ENCODE data around the gene GRID2.

The GRID2 gene

GRCh38 chr4:93182722-93183121 is 879.0 kb downstream of the GRID2 start:
- Histone ChIP-seq H3K4me1 (no peaks in the 10 kb centered on the region), H3K36me3 (no peaks in the 10 kb centered on the region), H3K4me3 (ENCODE audit: low read depth, low read length) (no peak overlapping the region), H3K27me3 (no peaks in the 10 kb centered on the region), H3K9me3 (no peaks in the 10 kb centered on the region)
- TF ChIP-seq, protein P1, sequence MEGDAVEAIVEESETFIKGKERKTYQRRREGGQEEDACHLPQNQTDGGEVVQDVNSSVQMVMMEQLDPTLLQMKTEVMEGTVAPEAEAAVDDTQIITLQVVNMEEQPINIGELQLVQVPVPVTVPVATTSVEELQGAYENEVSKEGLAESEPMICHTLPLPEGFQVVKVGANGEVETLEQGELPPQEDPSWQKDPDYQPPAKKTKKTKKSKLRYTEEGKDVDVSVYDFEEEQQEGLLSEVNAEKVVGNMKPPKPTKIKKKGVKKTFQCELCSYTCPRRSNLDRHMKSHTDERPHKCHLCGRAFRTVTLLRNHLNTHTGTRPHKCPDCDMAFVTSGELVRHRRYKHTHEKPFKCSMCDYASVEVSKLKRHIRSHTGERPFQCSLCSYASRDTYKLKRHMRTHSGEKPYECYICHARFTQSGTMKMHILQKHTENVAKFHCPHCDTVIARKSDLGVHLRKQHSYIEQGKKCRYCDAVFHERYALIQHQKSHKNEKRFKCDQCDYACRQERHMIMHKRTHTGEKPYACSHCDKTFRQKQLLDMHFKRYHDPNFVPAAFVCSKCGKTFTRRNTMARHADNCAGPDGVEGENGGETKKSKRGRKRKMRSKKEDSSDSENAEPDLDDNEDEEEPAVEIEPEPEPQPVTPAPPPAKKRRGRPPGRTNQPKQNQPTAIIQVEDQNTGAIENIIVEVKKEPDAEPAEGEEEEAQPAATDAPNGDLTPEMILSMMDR (IDR thresholded peaks at IDR 0.05; ENCODE audit: low read depth, low read length), result no peak
- no peak for DNase-seq

- Histone ChIP-seq H3K36me3 (no peaks in the 10 kb centered on the region), H3K4me3 (ENCODE audit: low read depth, low read length) (no peak overlapping the region), H3K4me1 (no peaks in the 10 kb centered on the region), H3K9me3 (no peaks in the 10 kb centered on the region), H3K27me3 (no peaks in the 10 kb centered on the region)
- TF ChIP-seq, protein P1 (IDR thresholded peaks at IDR 0.05; ENCODE audit: low read depth, low read length), result no peak
- DNase-seq, result no peak
Measured at GRCh38 chr4:93183576-93183975, 879.8 kb downstream of the GRID2 start.

GRCh38 chr4:93184053-93184452 is 880.3 kb downstream of the GRID2 start:
- Histone ChIP-seq H3K4me1 (no peaks in the 10 kb centered on the region), H3K4me3 (ENCODE audit: low read depth, low read length) (no peak overlapping the region), H3K27me3 (no peaks in the 10 kb centered on the region), H3K9me3 (no peaks in the 10 kb centered on the region), H3K36me3 (no peaks in the 10 kb centered on the region)
- DNase-seq, result no peak
- TF ChIP-seq, protein P1 (IDR thresholded peaks at IDR 0.05; ENCODE audit: low read depth, low read length), result no peak

DNA sequence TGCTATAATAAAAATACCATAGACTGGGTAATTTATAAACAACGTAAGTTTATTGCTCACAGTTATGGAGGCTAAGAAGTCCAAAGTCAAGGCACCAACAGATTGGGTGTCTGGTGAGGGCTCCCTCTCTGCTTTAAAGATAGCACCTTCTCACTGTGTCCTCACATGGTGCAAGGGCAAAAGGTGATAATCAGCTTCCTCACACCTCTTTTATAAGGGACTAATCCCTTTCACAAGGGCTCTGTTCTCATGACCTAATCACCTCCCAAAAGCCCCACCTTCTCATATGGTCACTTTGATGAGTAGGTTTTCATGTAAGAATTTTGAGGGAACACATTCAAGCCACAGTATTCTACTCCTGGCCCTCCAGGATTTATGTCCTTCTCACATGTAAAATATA is 883.1 kb downstream of the GRID2 start:
- Histone ChIP-seq H3K36me3 (no peaks in the 10 kb centered on the region), H3K4me3 (ENCODE audit: low read depth, low read length) (no peak overlapping the region), H3K4me1 (no peaks in the 10 kb centered on the region), H3K27me3 (no peaks in the 10 kb centered on the region), H3K9me3 (no peaks in the 10 kb centered on the region)
- TF ChIP-seq, protein P1 (IDR thresholded peaks at IDR 0.05; ENCODE audit: low read depth, low read length), result no peak
- no peak for DNase-seq

- no peaks in the 10 kb centered on the region for H3K9me3 ChIP-seq
- H3K27me3 ChIP-seq, result no peaks in the 10 kb centered on the region
- H3K4me3 ChIP-seq (ENCODE audit: low read depth, low read length), result no peak overlapping the region
- H3K36me3 ChIP-seq, result no peaks in the 10 kb centered on the region
- DNase-seq, result no peak
- TF ChIP-seq, protein P1 (IDR thresholded peaks at IDR 0.05; ENCODE audit: low read depth, low read length), result no peak
- no peaks in the 10 kb centered on the region for H3K4me1 ChIP-seq
Measured at GRCh38 chr4:93187466-93187865, 883.7 kb downstream of the GRID2 start.

DNA sequence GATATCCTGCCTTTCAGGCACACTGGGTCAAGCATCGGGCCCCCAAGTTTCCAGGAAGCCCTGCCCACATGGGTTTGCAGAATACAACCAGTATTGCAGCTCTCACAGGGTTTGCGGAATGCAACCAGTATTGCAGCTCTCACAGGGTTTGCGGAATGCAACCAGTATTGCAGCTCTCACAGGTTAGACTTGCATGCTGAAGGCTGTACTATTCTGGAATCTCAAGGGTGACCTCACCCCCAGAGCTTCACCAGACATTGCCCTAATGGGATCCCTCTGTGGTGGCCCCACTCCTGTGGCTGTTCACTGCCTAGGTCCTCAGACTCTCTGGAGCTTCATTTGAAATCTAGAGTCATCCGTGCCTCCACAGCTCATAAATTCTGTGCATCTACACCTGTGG is 884.1 kb downstream of the GRID2 start:
- TF ChIP-seq, protein P1 (IDR thresholded peaks at IDR 0.05; ENCODE audit: low read depth, low read length), result no peak
- Histone ChIP-seq H3K27me3 (no peaks in the 10 kb centered on the region), H3K4me3 (ENCODE audit: low read depth, low read length) (no peak overlapping the region), H3K9me3 (no peaks in the 10 kb centered on the region), H3K36me3 (no peaks in the 10 kb centered on the region), H3K4me1 (no peaks in the 10 kb centered on the region)
- no peak for DNase-seq
